SK-N-MC (cell line): ENCODE data around the gene PCBP3.

Experiments used
- EZH2 ChIP-seq: fragments of 200-600 bp; sonication (generic); IDR thresholded peaks from one replicate; pipeline ENCODE4 v1.6.1; 2017; ENCODE audit warnings: antibody characterized with exemption
- POLR2AphosphoS5 ChIP-seq: IDR thresholded peaks from 2 replicates; pipeline ENCODE4 v1.6.1; 2012; ENCODE audit warnings: mild to moderate bottlenecking, low read depth, low read length, borderline replicate concordance

DNA sequence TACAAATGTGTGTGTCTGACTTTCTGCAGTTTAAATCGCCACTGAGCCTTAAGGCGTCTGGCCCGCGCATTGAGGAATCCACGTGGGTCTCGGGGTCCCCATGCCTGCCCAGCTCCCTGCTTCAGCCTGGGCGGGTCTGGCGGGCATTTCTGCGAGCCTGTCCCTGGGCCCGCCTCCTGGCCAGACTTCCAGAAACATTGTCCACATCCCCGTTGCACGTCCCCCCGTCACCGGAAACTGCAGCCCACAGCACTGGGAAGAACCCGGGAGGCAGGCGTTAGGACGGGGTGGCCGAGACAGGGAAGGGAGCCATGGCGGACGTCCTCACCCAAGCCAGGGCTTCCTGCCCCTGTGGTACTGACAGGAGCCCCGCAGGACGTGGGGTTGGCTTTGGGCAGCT is 225.0 kb downstream of the PCBP3 start:
- TF ChIP-seq EZH2 (no peak), POLR2AphosphoS5 (no peak)
